ENCODE data around the gene ZNF678.

ZNF678 gene

GRCh38 chr1:227723474-227723873 is 160.1 kb downstream of the ZNF678 start:
- no peak for DNase-seq (ENCODE audit: low spot score)

GRCh38 chr1:227725046-227725445 is 161.7 kb downstream of the ZNF678 start:
- DNase-seq (ENCODE audit: low spot score) = no peak

- DNase-seq (ENCODE audit: low spot score) = no peak
Observed at GRCh38 chr1:227726318-227726717, 163.0 kb downstream of the ZNF678 start.

All from globus pallidus (tissue), 1 donor.